D721Med (cell line): Measurements from ENCODE around the gene TMEM132C.

ENCODE experiments used
- DNase-seq: peaks from one replicate; pipeline ENCODE4 v3.0.0; 2011; ENCODE audit warnings: low spot score; ENCODE audit not compliant: insufficient read length
- FAIRE-seq: peaks from 2 replicates; lab custom pipeline; 2011; peaks lifted over from hg19 to GRCh38; lab: Jason Lieb, UNC
- CTCF ChIP-seq: IDR thresholded peaks from 2 replicates; pipeline ENCODE4 v1.5.1; 2012; ENCODE audit warnings: mild to moderate bottlenecking, control low read depth; ENCODE audit not compliant: insufficient read depth; ENCODE audit errors: missing control alignments

TMEM132C gene

GRCh38 chr12:128611736-128612135 is 344.8 kb downstream of the TMEM132C start:
- FAIRE-seq = no peak
- TF ChIP-seq CTCF = no peak
- DNase-seq = no peak

DNA sequence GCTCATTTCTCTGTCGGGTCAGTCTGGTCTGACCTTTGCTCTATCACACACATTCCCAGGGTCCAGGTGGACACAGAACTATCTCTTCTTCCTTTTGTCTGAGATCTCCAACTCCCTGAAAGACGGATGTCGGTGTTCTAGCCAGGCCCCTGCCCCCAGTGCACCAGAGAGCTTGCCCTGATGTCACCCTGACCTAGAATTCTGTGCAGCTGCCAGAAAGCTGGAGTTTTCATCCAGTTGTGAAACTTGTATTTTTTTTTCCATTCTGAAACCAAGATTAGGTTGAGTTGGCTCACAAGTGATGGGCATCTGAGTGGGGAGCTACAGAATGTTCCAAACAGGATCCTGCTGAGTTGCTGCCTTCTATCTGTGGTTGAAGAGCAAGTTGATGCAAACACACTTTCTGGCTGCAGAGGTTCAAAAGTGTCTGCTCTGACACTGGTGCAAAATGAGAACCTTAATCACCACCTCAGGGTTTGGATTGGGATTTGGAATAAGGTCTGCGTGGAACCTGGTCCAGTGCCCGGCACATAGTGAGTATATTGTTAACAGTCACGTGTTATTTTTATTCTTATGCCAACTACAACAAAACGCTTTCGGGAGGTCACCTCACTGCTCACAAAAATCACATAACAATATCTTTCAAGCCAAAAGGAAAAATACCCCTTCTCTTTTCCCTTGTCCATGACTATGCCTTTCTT is 345.3 kb downstream of the TMEM132C start:
- DNase-seq (no peak), FAIRE-seq (no peak)
- no peak for TF ChIP-seq CTCF

DNA sequence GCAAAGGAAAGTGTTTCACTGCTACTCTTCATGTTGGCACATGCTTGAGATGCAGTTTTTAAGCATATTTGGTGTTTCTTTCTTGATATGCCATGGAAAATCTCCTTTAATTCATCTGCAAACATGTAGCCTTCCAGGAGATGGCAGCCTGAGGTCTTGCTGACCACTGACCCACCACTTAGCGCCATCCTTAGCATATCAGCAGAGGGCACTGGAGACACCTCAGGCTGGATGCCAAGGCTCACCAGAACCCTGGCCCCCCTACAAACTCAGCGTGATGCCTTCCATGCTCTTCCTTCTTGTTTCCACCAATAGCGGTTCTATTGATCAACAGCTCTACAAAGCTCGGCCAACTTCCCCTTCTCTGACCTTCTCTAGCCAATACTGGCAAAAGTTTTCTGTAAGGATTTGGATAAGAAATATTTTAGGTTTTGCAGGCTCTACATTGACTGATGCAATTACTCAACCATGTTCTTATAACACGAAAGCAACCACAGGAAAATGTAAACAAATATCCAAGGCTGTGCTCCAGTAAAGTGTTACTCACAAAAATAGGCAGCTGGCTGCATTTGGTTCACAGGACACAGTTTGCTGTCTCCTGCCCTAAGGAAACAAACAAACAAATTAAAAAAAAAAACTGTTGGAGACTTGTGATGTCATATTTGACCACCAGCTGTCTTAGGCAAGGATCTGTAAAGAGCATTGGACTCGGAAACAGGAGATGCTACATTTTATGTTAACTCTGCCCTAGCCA is 347.0 kb downstream of the TMEM132C start:
- DNase-seq (no peak), FAIRE-seq (no peak)

GRCh38 chr12:128617304-128617833 is 350.4 kb downstream of the TMEM132C start:
- FAIRE-seq (no peak), DNase-seq (no peak)
- no peak for TF ChIP-seq CTCF

More for the DNA sequence above, 347.0 kb downstream of the TMEM132C start:
- peak; percentile 37 for TF ChIP-seq CTCF

- no peak for FAIRE-seq
- TF ChIP-seq CTCF = no peak
- DNase-seq = no peak
Observed at GRCh38 chr12:128619263-128619662, 352.3 kb downstream of the TMEM132C start.

GRCh38 chr12:128621304-128621703 is 354.3 kb downstream of the TMEM132C start:
- no peak for TF ChIP-seq CTCF
- no peak for FAIRE-seq
- DNase-seq = no peak
